ENCODE data around the gene C6orf132.

The C6orf132 gene

DNA sequence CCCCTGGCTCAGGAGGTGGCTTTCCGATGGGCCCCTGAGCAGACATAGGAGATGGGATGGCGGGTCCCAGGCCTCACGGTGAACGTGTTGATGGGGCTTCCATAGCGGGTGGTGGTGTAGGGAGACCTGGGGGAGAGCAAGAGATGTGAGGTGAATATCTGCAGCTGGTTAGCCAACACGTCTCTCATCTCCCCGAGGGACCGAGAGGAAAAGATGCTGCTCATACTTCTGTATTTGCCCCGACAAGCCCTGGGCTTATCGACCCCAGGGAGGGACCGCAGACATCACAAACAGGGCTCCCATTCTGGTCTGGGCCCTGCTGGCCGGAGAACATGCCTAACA is 38.7 kb downstream of the C6orf132 start:
- no peak for DNase-seq

DNA sequence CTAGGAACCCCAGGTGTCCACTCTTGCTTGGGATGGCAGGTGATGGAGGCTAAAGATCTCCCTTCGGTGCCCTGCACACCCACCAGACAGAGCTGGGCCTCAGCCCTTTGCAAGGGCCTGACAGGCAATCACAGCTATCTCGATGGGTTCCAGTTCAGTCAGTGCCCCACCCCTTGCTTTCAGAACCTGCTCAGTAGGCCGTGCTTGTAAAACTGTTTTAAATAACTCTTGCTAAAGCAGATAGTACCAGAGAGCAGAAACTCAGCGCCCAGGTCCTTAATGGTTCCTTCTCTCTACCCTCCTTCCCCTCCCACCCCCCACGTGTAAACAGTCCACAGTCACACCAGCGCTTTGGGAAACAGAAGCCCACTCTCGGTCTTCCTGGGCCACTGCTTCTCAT is 39.2 kb downstream of the C6orf132 start:
- no peak for DNase-seq

- DNase-seq = no peak
These were observed 41.2 kb downstream of the C6orf132 start for GRCh38 chr6:42101186-42101657.

GRCh38 chr6:42100029-42100901 is 42.2 kb downstream of the C6orf132 start:
- no peak for DNase-seq

- DNase-seq = no peak
These were observed 42.9 kb downstream of the C6orf132 start for GRCh38 chr6:42099340-42100028.

- DNase-seq = no peak
These were observed 46.5 kb downstream of the C6orf132 start for GRCh38 chr6:42095776-42096541.

DNA sequence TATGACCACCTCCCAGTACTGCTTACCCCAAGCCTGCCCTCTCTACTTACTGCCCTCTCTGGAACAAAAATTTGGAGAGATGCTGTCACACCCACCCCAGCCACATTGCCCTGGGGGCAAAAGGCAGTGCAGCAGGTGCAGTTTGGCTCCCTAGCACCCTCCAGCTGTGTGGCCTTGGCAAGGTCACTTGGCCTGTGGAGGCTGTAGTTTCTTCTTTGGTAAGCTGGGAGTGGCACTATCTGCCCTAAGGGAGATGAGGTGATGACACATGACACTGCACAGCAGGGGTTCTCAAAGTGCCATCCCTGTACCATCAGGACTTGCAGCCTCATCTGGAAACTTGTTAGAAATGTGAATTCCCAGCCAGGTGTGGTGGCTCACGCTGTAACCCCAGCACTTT is 47.3 kb downstream of the C6orf132 start:
- no peak for DNase-seq

DNA sequence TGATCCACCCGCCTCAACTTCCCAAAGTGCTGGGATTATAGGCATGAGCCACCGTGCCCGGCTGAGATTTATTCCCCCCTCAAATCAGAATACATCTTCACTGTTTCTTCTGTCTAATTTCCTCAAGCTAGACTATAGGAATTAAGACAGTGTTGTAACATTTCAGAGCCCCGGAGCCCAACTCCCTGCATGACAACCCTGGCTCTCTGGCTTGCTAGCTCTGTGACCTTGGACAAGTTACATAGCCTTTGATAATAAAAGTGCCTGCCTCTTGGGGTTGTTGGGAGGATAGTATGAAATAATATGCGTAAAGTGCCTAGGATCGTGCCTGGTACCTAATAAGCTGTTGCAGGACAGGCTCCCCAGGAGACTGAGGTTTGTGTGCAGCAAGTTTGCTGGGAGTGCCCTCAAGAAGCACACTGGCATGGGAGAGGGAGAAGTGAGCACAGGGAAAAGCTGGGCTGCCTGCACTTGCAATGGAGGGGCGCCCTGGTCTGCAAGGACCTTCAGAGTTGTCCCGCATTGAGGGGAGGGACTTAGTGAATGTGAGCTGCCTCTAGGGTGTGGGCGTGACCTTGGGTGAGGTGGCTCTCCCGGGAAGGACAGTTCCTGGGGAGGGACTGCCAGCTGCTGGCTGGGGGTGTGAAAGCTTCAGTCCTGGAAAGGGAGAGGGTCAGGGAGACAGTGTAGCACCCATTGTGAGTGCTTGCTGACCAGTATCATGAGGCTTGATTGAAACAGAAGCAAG is 48.7 kb downstream of the C6orf132 start:
- DNase-seq = no peak

GRCh38 chr6:42091718-42092023 is 50.7 kb downstream of the C6orf132 start:
- DNase-seq = no peak

GRCh38 chr6:42090819-42091717 is 51.4 kb downstream of the C6orf132 start:
- no peak for DNase-seq

GRCh38 chr6:42088101-42088591 is 54.3 kb downstream of the C6orf132 start:
- DNase-seq = no peak

- DNase-seq = no peak
These were observed 56.1 kb downstream of the C6orf132 start for GRCh38 chr6:42086046-42087035.

DNA sequence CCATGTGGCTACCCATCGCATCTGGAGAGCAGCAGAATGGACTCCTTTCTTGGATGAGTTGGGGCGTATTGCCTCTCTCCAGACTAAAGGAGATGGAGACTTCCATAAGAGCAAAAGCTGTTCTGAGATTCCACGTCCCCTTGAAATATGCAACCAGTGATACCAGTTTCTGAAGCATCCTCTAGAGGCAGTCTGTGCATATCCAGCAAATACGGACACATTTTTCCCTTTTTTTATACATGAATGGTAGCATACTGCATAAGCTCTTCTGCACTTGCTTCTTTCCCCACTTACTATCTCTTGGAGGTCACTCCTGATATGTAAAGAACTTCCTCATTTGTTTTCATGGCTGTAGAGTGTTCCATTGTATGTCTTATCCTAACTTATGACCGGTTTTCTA is 57.5 kb downstream of the C6orf132 start:
- DNase-seq = no peak

GRCh38 chr6:42083530-42083929 is 58.9 kb downstream of the C6orf132 start:
- DNase-seq = no peak

GRCh38 chr6:42079941-42080464 is 62.4 kb downstream of the C6orf132 start:
- DNase-seq = no peak

DNA sequence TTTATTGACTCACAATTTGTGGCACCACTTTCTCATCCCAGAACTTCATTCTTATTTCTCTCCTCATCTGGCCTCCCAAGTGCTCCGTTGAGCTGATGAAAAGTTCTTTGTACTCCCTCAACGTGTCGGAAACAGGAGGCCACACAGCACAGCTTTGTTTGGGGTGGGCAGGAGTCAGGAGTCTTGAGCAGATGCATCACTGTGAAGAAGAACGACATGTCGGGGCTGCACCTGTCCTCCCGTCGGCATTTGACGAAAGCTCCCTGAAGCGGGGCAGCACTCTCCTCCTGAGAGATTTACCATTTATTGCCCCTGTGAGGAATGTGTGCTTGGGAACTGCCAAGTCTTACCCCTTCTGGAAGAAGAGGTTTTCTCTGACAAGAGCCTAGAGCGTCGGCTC is 64.0 kb downstream of the C6orf132 start:
- DNase-seq = no peak

GRCh38 chr6:42075159-42075838 is 67.1 kb downstream of the C6orf132 start:
- DNase-seq = peak; percentile 82

- no peak for DNase-seq
These were observed 69.1 kb downstream of the C6orf132 start for GRCh38 chr6:42073287-42073686.

DNA sequence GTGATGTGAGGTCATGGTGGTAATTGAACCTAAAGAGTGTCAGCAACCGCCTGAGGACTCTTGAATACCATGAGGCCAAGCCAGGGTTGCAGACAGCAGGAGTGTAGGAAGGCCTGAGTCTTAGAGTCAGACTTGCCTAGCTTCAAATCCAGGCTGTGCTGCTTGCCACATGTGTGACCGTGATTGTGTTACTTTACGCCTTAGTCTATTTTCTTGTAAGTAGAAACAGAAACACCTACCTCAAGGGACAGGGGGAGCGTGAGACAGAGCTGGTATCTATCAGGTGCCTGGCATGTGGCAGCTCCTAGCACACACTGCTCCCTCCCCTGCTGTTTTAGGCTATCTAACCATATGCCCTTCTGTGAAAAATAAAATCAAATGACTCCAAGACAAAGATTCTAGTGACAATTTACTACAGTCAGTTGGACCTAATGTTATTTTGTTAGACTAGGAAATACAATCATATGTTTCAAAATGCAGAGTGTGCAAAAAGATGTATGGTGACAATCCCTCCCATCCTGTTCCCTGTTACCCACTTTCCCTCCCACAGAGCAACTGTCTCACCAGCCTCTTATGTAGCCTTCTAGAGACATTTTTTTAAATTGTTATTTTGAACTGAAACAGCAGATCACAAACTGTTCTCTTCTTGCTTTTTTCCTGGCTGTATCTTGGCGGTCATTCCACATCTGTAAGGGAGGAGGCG is 70.4 kb downstream of the C6orf132 start:
- DNase-seq = no peak
